Stimulated activated CD8-positive, alpha-beta memory T cell treated with anti-CD3 and anti-CD28 coated beads, Interleukin-7, amount 100 ng/mL, for 1 hour (primary cell): ENCODE results near the gene PAX7.
"Not testable (repeated sequence)": the region's sequence is repeated elsewhere in the genome, so short reads cannot be mapped to it uniquely, and the experiment has no call there.

ENCODE experiments used
- DNase-seq, 2 donors: peaks; one replicate each; pipeline ENCODE4 v3.0.0-alpha.2; 2020; ENCODE audit warnings: low read depth in 2 of 2

The PAX7 gene

DNA sequence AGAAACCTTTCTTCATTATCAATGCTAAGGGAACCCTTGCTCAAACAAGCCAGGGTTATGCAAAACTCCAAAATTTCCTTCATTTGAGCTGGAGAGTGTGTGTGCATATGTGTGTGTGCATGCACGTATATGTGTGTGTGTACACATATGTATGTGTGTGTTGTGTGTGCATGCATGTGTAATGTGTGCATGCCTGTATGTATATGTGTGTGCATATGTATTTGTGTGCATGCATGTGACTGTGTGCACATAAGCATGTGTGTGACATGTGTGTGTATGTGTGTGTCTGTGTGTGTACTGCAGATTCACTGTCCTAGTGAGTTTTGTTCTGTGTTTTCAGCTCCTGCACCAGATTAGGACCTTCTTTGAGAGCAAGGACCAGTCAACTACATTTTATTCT lies 28.2 kb downstream of the PAX7 start:
- DNase-seq, result no peak

DNA sequence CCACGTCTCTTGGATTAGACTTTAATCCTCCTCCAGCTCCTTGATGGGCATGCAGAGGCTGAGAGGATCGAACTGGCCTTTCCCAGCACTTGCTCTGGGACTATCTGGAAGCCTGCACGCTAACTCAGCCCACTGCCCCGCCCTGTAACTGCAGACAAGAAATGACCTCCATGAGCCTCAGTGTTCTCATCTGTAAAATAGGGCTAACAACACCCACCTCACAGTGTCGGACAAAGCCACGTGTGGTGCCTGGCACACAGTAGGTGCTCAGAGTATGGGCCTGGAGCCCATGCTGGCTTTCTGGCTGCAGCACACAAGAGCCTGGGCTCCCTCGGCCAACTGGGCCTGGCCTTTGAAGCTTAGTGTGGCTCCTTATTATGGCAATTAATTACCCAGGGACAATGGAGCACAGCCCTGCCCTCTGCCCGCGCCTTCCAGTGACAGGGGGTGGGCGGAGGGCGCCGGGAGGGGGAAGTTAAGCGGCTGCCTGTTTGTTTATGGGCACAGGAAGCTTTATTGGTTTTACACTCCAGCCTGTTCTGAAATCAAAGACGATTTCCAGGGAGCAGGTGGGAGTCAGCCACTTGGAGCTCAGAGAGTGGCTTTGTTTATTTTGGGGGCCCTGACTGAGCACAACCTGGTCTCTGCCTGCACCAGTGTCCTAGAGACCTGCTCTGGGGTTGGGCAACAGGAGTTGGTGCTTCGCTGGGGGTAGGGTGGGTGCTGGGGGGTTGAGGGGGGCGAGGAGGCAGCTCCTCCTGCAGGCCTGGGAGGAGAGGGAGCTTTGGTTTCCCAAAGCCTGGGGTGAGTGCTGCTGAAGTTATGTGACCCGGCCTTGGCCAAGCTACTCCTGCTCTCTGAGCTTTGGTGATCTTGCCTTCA lies 31.0 kb downstream of the PAX7 start:
- no peak for DNase-seq

DNA sequence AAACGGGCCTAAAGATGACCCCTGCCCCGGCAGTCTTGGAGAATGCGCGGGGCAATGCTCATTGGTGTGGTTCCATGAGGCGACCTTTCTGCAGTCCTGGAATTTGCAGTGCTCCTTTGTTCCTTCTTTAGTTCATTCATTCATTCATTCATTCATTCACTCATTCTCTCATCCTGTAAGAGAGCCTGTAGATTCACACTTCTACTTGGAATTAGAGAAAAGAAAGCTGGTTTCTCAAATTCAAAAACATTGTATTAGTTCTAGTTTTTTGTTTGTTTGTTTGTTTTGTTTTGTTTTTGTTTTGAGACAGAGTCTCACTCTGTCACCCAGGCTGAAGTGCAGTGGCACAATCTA lies 31.6 kb downstream of the PAX7 start:
- DNase-seq, result no peak

DNA sequence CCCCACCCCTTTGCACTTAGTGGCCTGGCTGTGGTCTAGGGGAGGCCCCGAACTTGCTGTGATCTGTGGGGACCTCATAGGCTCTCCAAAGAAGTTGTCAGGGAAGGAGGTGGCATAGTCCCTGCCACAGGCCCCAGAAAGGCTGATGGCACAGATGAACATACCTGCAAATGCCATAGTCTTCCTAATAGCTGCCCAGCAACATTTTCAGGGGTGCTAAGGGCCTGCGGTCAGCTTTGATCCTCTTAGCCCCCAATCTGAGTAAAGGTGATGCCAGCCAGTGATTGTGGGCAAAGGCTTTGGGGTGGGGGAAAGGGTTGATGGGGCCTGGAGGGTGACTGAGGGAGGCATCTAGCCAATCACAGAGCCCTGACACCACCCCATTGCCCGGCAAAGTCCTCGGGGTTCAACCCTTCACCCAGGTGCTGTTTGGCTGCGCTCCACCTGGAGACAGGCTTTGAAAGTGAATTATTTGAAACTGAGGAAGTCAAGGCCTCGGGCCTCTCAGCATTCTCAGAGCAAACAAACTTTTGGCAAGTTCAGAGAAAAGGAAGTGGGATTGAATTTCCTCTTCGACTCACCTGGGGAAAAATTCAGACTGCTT lies 35.8 kb downstream of the PAX7 start:
- no peak for DNase-seq

DNA sequence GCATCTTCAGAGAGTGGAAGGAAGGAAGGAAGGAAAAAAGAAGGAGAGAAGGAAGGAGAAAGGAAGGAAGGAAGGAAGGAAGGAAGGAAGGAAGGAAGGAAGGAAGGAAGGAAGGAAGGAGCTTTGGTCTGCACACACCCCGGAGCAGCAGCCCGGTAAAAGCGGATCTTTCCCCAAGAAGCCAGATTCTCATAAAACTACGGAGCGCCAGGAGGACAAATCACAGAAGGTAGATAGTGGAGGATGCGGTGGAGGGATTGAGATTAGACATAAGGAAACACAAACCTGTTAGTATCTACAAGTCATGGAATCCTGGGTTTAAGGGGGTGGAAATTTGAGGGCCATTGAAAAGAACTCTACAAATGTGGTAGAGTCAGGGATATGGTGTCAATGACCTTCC lies 36.7 kb downstream of the PAX7 start:
- no peak for DNase-seq

- no peak for DNase-seq
Observed at GRCh38 chr1:18668046-18668445, 37.4 kb downstream of the PAX7 start.

DNA sequence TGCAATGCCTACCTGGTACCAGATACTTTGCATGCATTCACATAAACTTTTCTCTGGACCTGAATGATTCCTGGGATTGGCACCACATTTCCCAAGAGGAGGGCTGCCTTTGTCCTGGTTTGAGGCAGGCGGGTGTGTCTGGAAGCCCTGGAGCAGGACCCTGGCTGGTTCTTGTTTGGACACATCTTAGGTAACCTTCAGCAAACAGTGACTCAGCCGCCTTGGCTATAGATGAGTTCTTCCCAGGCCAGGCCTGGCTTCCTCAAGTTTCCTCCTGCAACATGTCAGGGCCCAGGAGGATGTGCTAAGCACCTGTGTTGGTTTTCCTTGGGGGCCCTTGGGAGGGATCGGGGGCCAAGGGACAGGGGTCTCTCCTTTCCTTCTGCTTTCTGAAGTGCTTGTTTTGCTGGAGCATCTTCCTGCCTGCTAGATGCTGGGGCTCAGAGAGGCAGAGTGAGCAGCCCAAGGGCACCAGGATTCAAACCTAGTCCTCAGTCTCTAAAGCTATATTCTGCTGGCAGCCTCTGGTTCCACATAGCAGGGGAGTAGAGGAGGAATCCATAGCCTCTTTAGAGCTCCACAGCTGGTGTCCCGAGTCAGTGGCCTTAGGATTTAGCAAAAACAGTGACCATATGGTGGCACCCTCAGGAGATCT lies 38.2 kb downstream of the PAX7 start:
- DNase-seq, result no peak

GRCh38 chr1:18670121-18670867 lies 39.6 kb downstream of the PAX7 start:
- DNase-seq, result no peak

- DNase-seq, result no peak
Observed at GRCh38 chr1:18670868-18671225, 40.2 kb downstream of the PAX7 start.

- DNase-seq, result no peak
Observed at GRCh38 chr1:18673976-18674375, 43.3 kb downstream of the PAX7 start.

DNA sequence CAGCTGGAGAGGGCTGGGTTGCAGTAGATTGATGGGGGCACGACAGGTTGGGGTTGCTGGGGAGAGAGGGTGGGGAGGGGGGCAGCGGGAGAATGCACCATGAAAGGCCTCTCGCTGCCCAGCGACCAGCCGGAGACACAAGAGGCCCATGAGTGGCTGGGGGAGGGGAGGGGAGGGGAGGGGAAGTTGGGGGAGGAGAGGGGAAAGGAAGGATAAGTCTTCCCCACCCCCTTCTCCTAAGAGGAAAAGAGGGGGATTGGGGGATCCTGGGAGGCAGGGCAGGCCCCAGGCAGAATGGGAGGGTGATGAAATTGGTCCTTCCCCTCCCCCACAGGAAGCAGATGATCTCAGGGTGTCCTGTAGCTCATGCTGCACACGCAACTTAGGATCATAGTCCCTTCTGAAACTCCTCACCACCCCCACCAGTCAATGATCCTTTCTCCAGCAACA lies 45.7 kb downstream of the PAX7 start:
- no peak for DNase-seq

DNA sequence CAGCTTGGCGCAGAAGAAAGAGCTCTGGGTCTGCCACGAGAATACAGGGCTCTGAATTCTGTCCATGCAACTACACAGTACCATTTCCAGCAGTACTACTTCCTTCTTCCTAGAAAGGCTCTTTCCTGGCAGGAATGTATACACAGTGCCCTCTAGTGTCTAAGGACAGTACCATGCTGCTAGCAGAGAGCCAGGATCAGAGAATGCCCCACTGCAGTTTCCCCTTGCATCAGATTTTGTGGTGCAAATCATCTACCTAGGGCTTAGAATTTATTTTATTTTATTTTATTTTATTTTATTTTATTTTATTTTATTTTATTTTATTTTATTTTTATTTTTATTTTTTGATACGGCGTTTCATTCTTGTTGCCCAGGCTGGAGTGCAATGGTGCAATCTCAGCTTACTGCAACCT lies 50.8 kb downstream of the PAX7 start:
- no peak for DNase-seq

DNA sequence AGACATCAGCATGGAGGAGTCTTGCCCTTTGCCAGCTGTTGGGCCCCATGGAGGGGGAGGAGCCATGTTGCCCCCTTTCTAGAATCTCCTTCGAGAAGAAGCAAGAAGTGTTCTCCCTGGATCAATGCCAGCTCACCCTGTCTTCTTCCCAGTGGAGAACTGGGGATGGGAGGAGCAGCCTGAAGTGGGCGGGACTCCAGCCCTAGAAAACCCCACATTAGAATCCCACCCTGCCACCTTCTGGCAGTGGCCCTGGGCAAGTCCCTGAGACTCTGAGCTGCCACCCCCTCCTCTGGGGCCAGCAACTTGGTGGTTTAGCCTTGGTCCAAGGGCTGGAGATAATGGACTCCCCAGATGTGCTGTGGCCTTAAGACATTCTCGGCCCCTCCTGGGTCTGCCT lies 51.7 kb downstream of the PAX7 start:
- no peak for DNase-seq

DNA sequence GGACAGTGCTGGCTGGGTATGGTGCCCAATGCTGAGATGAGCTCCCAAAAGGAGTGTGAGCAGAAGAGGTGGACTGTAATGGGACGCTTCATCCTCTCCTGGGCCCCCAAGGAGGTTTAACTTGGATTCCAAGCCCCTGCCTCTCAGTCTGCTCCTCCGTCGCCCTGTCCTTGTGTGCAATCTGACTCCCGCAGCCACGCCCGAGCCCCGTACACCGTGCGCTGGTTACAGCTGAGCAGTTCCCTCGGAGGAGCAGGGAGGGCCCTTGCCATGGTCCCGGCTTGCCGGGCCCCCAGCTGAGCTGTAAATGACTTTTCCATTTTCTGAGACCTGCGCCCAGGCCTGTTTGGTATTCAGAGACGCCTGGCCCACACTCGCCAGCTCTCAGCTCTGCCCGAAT lies 53.7 kb downstream of the PAX7 start:
- no peak for DNase-seq

DNA sequence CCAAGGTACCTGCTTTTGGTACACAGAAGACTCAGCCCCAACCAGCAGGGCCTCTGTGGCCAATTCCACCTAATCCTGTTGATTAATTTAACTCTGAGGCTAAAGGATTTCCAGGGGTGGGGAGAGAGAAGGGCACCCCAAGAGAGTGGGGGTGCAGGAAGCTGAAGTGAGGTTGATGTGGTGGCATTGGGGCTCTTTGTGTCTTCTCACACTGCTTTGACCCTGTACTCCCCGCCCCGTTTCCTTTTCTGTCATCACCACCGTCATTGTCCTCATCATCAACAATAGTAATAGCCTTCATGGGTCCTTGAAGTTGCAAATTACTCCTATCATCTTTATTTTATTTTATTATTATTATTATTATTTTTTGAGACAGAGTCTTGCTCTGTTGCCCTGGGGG lies 55.9 kb downstream of the PAX7 start:
- no peak for DNase-seq

GRCh38 chr1:18687273-18687672 lies 56.6 kb downstream of the PAX7 start:
- DNase-seq, result no peak

DNA sequence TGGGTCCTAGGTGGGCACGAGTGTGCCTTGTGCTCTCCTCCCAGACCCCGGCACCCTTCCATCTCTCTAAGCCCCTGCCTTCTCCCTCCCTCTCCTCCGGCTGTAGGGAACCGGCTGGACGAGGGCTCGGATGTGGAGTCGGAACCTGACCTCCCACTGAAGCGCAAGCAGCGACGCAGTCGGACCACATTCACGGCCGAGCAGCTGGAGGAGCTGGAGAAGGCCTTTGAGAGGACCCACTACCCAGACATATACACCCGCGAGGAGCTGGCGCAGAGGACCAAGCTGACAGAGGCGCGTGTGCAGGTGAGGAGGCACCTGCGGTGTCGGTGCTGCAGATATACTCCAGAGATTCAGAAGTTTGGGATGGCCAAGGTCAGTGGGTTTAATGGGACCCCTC lies 61.0 kb downstream of the PAX7 start:
- no peak for DNase-seq

- no peak for DNase-seq
Observed at GRCh38 chr1:18693256-18694098, 62.8 kb downstream of the PAX7 start.

DNA sequence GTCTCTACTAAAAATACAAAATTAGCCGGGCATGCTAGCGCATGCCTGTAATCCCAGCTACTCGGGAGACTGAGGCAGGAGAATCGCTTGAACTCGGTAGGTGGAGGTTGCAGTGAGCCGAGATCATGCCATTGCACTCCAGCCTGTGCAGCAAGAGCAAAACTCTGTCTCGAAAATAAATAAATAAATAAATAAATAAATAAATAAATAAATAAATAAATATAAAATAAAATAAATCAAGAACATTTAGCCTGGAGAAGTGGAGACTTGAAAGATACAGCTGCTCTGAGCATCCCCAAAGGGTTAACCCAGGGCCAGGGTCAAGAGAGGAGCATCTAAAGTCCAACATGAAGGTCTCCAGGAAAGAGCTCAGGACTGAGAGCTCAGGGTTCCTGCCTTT lies 63.6 kb downstream of the PAX7 start:
- DNase-seq, result not testable (repeated sequence)

DNA sequence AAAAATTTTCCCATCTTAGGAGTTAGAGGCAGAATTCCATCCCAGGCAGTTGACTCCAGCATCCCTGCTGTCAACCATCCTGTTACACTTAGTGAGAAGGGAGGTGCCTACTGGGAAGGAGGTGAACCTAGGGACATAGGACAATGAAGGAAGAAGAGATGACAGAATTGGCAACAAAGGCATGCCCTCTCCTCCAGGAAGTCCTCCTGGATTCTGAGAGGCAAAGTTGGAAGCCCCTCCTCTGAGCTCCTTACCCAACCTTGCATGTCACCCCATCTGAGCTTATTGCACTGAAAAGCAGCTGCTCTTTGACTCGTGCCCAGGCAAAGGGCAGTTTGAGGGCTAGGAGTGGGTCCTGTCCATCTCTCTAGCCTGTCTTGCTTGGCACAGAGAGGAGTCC lies 66.9 kb downstream of the PAX7 start:
- DNase-seq, result no peak

DNA sequence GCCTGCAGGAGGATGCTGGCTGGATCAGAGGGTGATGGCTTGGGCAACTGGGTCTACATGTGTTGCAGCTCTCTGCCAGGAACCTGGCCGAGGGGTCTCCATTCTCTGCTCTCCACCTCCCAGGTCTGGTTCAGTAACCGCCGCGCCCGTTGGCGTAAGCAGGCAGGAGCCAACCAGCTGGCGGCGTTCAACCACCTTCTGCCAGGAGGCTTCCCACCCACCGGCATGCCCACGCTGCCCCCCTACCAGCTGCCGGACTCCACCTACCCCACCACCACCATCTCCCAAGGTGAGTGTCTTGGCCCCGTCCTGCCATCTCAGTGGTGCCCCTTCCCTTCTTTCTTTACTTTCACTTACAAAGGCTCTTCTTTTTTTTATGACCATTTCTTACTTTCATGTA lies 69.9 kb downstream of the PAX7 start:
- no peak for DNase-seq
